Measurements from ENCODE around the gene CYTH1. TPM values are rescaled to one million over a fixed set of nuclear protein-coding genes. Genes with fewer than 3 reads are reported as not detected.

The CYTH1 gene
- total RNA-seq, 2 experiments from 2014 or later = 145 to 149 TPM

DNA sequence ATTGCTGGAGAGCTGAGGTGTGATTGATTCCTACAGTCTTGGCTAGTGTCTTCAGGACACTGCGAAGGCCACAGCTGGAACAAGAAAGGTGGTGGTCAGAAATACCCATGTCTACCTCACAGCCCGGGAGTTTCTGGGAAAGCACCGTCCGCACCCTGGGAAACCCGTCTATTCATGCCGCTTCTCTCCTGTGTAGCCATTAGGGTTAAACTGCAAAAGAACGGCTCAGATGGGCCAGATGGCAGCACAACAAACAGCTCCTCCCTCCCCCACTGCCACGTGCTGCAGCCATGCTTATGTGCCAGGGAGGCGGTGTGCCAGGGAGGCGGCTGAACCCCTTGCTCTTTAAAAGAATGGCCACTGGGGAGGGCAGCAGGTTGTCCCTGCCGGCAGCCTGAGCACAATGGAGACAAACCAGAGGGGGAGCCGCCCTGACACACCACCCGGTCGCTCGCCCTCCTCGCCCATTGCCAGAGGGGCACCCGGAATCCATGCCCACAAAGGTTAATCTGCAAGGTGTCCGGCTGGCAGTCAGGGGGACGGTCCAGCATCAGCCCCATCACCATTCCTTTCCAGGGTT is 65.2 kb downstream of the CYTH1 start:
- H3K4me1 Mint-ChIP-seq (ENCODE audit: low read depth) = peaks cover 89% of the 10 kb centered on the region
- peak; percentile 60 for DNase-seq

DNA sequence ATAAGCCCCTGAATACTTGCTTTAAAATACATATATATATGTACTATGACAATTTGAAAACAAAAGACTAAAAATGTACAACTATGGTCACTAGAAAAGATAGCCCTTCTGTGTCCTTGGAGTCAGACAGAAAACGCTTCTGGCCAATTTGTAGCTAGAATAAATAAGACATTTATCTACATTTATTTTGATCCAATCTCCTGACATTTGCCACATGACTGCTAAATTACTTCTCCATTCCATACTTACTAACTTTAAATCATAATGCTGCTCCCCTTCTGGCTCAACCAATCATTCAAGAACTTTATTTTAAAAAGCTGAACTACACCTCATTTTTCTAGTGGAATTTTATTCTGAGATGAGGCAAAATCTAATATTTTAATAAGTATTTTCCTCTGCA is 65.8 kb downstream of the CYTH1 start:
- Mint-ChIP-seq H3K4me3 (peak overlapping the region; percentile 59), H3K27ac (peak overlapping the region; percentile 90), H3K27me3 (ENCODE audit: low read depth) (no peaks in the 10 kb centered on the region), H3K9me3 (no peaks in the 10 kb centered on the region), H3K36me3 (ENCODE audit: low read depth) (no peaks in the 10 kb centered on the region), H3K4me1 (ENCODE audit: low read depth) (peaks cover 88% of the 10 kb centered on the region)
- DNase-seq = no peak
- intact Hi-C loops (cut with micrococcal nuclease) = no loop called here
- CTCF ChIA-PET = interaction anchor here (0.8 to 1.3 kb wide), 3 partner anchors 12 to 60 kb away, joined by 3 read pairs; no protein-coding TSS in a partner anchor

More for the DNA sequence above, 65.2 kb downstream of the CYTH1 start:
- H3K9me3 Mint-ChIP-seq = no peaks in the 10 kb centered on the region
- H3K4me3 Mint-ChIP-seq = peak overlapping the region; percentile 59
- H3K36me3 Mint-ChIP-seq (ENCODE audit: low read depth) = no peaks in the 10 kb centered on the region
- CTCF ChIA-PET = interaction anchor here (0.8 to 2.7 kb wide), 6 partner anchors 8 to 59 kb away, joined by 3 to 18 read pairs (median 3); no protein-coding TSS in a partner anchor
- peak overlapping the region; percentile 90 for H3K27ac Mint-ChIP-seq
- intact Hi-C loops (cut with micrococcal nuclease) = no loop called here
- H3K27me3 Mint-ChIP-seq (ENCODE audit: low read depth) = no peaks in the 10 kb centered on the region

GRCh38 chr17:78715876-78716275 is 66.2 kb downstream of the CYTH1 start:
- Mint-ChIP-seq H3K9me3 (no peaks in the 10 kb centered on the region), H3K27me3 (ENCODE audit: low read depth) (no peaks in the 10 kb centered on the region), H3K27ac (peak overlapping the region; percentile 91), H3K4me3 (peak overlapping the region; percentile 58), H3K4me1 (ENCODE audit: low read depth) (peaks cover 84% of the 10 kb centered on the region), H3K36me3 (ENCODE audit: low read depth) (no peaks in the 10 kb centered on the region)
- CTCF ChIA-PET = interaction anchor here (0.7 to 1.2 kb wide), 2 partner anchors 31 kb away, joined by 3 read pairs; no protein-coding TSS in a partner anchor
- intact Hi-C loops (cut with micrococcal nuclease) = no loop called here
- no peak for DNase-seq

GRCh38 chr17:78715000-78715771 is 66.9 kb downstream of the CYTH1 start:
- Mint-ChIP-seq H3K36me3 (ENCODE audit: low read depth) (no peaks in the 10 kb centered on the region), H3K27ac (peak overlapping the region; percentile 91)
- CTCF ChIA-PET = interaction anchor here (0.7 to 1.2 kb wide), 4 partner anchors 20 to 31 kb away, joined by 3 to 4 read pairs (median 3); no protein-coding TSS in a partner anchor

GRCh38 chr17:78714534-78714933 is 67.5 kb downstream of the CYTH1 start:
- CTCF ChIA-PET = interaction anchor here (1.0 to 1.5 kb wide), 3 partner anchors 21 to 32 kb away, joined by 3 to 4 read pairs (median 4); no protein-coding TSS in a partner anchor
- Mint-ChIP-seq H3K4me3 (peak overlapping the region; percentile 44), H3K4me1 (ENCODE audit: low read depth) (peaks cover 87% of the 10 kb centered on the region), H3K36me3 (ENCODE audit: low read depth) (no peaks in the 10 kb centered on the region), H3K9me3 (no peaks in the 10 kb centered on the region), H3K27ac (peak overlapping the region; percentile 91), H3K27me3 (ENCODE audit: low read depth) (no peaks in the 10 kb centered on the region)
- DNase-seq = no peak
- intact Hi-C loops (cut with micrococcal nuclease) = no loop called here

More at GRCh38 chr17:78715000-78715771, 66.9 kb downstream of the CYTH1 start:
- no peaks in the 10 kb centered on the region for H3K9me3 Mint-ChIP-seq
- DNase-seq = no peak
- intact Hi-C loops (cut with micrococcal nuclease) = no loop called here
- no peaks in the 10 kb centered on the region for H3K27me3 Mint-ChIP-seq (ENCODE audit: low read depth)
- H3K4me3 Mint-ChIP-seq = peak overlapping the region; percentile 58
- peaks cover 87% of the 10 kb centered on the region for H3K4me1 Mint-ChIP-seq (ENCODE audit: low read depth)

DNA sequence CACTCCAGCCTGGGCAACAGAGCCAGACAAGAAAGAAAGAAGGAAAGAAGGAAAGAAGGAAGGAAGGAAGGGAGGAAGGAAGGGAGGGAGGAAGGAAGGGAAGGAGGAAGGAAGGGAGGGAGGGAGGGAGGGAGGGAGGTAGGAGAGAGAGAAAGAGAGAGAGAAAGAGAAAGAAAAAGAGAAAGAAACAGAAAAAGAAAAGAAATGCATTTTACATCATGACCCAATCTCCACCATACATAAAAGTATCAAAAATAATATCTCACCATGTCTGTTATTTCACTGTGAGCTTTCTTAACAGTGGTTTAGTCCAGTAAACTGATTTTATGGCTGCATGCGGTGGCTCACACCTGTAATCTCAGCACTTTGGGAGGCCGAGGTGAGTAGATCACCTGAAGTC is 70.0 kb downstream of the CYTH1 start:
- DNase-seq = no peak
- Mint-ChIP-seq H3K4me3 (no peak overlapping the region), H3K36me3 (ENCODE audit: low read depth) (peaks cover 13% of the 10 kb centered on the region), H3K4me1 (ENCODE audit: low read depth) (peaks cover 80% of the 10 kb centered on the region), H3K27me3 (ENCODE audit: low read depth) (no peaks in the 10 kb centered on the region), H3K9me3 (no peaks in the 10 kb centered on the region), H3K27ac (peak overlapping the region; percentile 73)
- CTCF ChIA-PET = interaction anchor here (0.6 to 1.0 kb wide), 3 partner anchors 15 to 64 kb away, joined by 3 to 5 read pairs (median 3); no protein-coding TSS in a partner anchor
- intact Hi-C loops (cut with micrococcal nuclease) = no loop called here

DNA sequence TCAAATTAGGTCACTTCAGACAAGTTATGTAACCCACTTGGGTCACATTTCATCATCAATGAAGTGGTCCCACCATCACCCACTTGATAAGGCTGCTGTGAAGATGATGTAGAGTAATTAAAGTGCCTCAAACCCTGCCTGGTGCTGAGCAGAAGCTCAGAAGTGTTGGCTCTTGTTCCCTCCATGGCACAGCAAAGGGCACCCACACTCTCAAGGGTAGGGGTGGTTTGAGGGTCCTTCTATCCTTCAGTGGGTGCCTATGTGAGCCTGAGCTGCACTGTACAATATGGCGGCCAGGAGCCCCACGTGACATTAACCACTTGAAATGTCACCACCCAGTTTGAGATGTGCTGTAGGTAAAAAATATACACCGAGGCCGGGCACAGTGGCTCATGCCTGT is 71.5 kb downstream of the CYTH1 start:
- CTCF ChIA-PET = interaction anchor here (0.5 to 2.6 kb wide), 8 partner anchors 22 to 350 kb away, joined by 3 to 10 read pairs (median 4); no protein-coding TSS in a partner anchor
- no peak for DNase-seq
- peak overlapping the region; percentile 15 for H3K27ac Mint-ChIP-seq
- no peaks in the 10 kb centered on the region for H3K9me3 Mint-ChIP-seq
- intact Hi-C loops (cut with micrococcal nuclease) = no loop called here
- H3K27me3 Mint-ChIP-seq (ENCODE audit: low read depth) = no peaks in the 10 kb centered on the region
- peaks cover 70% of the 10 kb centered on the region for H3K4me1 Mint-ChIP-seq (ENCODE audit: low read depth)
- H3K36me3 Mint-ChIP-seq (ENCODE audit: low read depth) = peaks cover 16% of the 10 kb centered on the region
- no peak overlapping the region for H3K4me3 Mint-ChIP-seq

DNA sequence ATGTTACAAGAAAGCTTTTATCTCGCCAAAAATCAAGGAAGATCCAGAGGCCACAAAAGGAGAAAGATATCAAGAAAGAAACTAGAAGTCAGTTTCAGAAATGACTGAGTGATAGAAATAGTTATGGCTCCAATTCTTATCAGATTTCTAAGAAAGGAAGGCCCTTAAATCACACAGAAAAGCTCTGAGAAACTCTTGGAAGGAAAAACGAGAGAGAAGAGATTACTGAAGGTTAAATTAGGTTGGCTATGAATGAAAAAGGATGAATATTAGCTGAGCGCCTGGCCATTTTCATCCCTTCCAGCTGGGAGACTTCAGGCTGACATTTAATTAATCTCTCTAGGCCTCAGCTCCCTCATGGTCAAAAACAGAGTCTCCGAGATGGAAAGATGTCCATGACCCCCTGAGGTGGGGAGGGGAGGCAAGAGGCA is 72.3 kb downstream of the CYTH1 start:
- Mint-ChIP-seq H3K4me1 (ENCODE audit: low read depth) (peaks cover 69% of the 10 kb centered on the region), H3K9me3 (no peaks in the 10 kb centered on the region), H3K4me3 (no peak overlapping the region), H3K27ac (peak overlapping the region; percentile 42), H3K36me3 (ENCODE audit: low read depth) (peaks cover 20% of the 10 kb centered on the region), H3K27me3 (ENCODE audit: low read depth) (no peaks in the 10 kb centered on the region)
- intact Hi-C loops (cut with micrococcal nuclease) = loop anchor here (2.0 kb wide), 1 partner anchor 35 kb away; no protein-coding TSS in a partner anchor
- no peak for DNase-seq
- CTCF ChIA-PET = interaction anchor here (1.0 to 3.8 kb wide), 18 partner anchors 8 to 349 kb away, joined by 3 to 18 read pairs (median 8); no protein-coding TSS in a partner anchor

DNA sequence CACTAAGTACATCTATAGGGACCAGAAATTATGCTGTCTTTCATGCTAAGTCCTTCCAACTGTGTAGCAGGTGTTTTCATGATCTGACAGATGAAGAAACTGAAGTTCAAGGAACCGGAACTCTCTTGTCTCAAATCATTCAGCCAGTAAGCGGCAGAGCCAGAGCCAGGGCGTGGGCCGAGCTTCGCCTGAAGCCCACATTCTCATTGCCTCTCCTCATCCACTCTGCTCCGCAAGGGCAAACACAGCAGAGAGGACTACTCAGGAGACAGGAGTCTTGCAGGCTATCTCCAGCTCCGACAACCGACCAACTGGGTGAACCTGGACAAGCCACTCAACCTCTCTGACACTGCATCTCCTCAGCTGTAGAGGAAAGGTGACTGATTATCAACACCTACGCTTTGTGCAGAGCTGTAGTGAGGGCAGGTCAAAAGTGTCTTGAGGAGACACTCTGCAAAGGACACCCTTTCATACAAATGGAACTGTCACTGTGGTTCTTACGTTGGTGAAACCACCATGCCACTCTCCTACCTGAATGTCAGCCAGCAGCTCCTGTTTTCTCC is 72.9 kb downstream of the CYTH1 start:
- no peak overlapping the region for H3K4me3 Mint-ChIP-seq
- H3K27ac Mint-ChIP-seq = peak overlapping the region; percentile 42
- no peak for DNase-seq
- CTCF ChIA-PET = interaction anchor here (0.5 to 3.8 kb wide), 22 partner anchors 9 to 348 kb away, joined by 3 to 18 read pairs (median 6); no protein-coding TSS in a partner anchor
- intact Hi-C loops (cut with micrococcal nuclease) = loop anchor here (2.0 kb wide), 1 partner anchor 36 kb away; no protein-coding TSS in a partner anchor
- H3K36me3 Mint-ChIP-seq (ENCODE audit: low read depth) = peaks cover 20% of the 10 kb centered on the region
- H3K9me3 Mint-ChIP-seq = no peaks in the 10 kb centered on the region
- no peaks in the 10 kb centered on the region for H3K27me3 Mint-ChIP-seq (ENCODE audit: low read depth)
- peaks cover 68% of the 10 kb centered on the region for H3K4me1 Mint-ChIP-seq (ENCODE audit: low read depth)

GRCh38 chr17:78708510-78708973 is 73.5 kb downstream of the CYTH1 start:
- peak; percentile 77 for DNase-seq
- no peaks in the 10 kb centered on the region for H3K27me3 Mint-ChIP-seq (ENCODE audit: low read depth)
- H3K27ac Mint-ChIP-seq = peak overlapping the region; percentile 42
- no peaks in the 10 kb centered on the region for H3K9me3 Mint-ChIP-seq
- peaks cover 64% of the 10 kb centered on the region for H3K4me1 Mint-ChIP-seq (ENCODE audit: low read depth)
- H3K4me3 Mint-ChIP-seq = peak overlapping the region; percentile 22
- H3K36me3 Mint-ChIP-seq (ENCODE audit: low read depth) = peaks cover 21% of the 10 kb centered on the region
- CTCF ChIA-PET = interaction anchor here (0.6 to 3.8 kb wide), 24 partner anchors 8 to 277 kb away, joined by 3 to 18 read pairs (median 6); no protein-coding TSS in a partner anchor
- intact Hi-C loops (cut with micrococcal nuclease) = loop anchor here (1.0 to 2.0 kb wide), 3 partner anchors 36 to 211 kb away; no protein-coding TSS in a partner anchor

GRCh38 chr17:78707923-78708322 is 74.2 kb downstream of the CYTH1 start:
- CTCF ChIA-PET = interaction anchor here (0.6 to 3.8 kb wide), 21 partner anchors 8 to 346 kb away, joined by 3 to 18 read pairs (median 6); no protein-coding TSS in a partner anchor
- peaks cover 21% of the 10 kb centered on the region for H3K36me3 Mint-ChIP-seq (ENCODE audit: low read depth)
- intact Hi-C loops (cut with micrococcal nuclease) = loop anchor here (1.0 to 2.0 kb wide), 3 partner anchors 37 to 211 kb away; no protein-coding TSS in a partner anchor
- H3K9me3 Mint-ChIP-seq = no peaks in the 10 kb centered on the region
- H3K4me3 Mint-ChIP-seq = no peak overlapping the region
- H3K27ac Mint-ChIP-seq = peak overlapping the region; percentile 42
- no peak for DNase-seq
- peaks cover 59% of the 10 kb centered on the region for H3K4me1 Mint-ChIP-seq (ENCODE audit: low read depth)
- H3K27me3 Mint-ChIP-seq (ENCODE audit: low read depth) = no peaks in the 10 kb centered on the region

Measured in activated naive CD4-positive, alpha-beta T cell treated with anti-CD3 and anti-CD28 coated beads for 36 hours (primary cell).